Heart left ventricle (tissue), 13 donors: ENCODE results near the gene C11orf68.

Experiments used
- POLR2A ChIP-seq, 2 donors: fragments of 450-650 bp; IDR thresholded peaks; one replicate each; pipeline ENCODE4 v1.6.1; 2017; ENCODE audit warnings: antibody characterized with exemption in 2 of 2, mild to moderate bottlenecking in 2 of 2, moderate library complexity in 2 of 2
- TF ChIP-seq, protein P1 (sequence below), 12 donors: fragments of 200-600 bp; sonication (generic) in 4 of 12; IDR thresholded peaks; one replicate each; pipeline versions ENCODE4 v1.5.0 to v1.8.0; 2018 to 2022; ENCODE audit warnings: antibody characterized with exemption in 12 of 12, mild to moderate bottlenecking in 5 of 12
- donor health status: ischemic (EF 13 %, LVEDD 7.1; RV severe dilation, severe dysfunction).
- donor health status: DM: no; HTN: yes; CAD: no.
- donor health status: DM: no; HTN: no; CAD: no.
- donor health status: ischemic (EF 25% LVEDD 6.9; RV normal size, moderate dysfunction).
- donor health status: ischemic (EF 25% LVEDD 5.7; RV mildly dilated, moderate dysfunction).
- donor health status: ischemic (EF 35%, LVEDD 5.7; RV mildly dilated, moderate dysfunction).
- donor health status: nonischemic (EF 11% LVEDD 7.7; RV severe dilation, severe dysfunction).
- donor health status: DM: yes; HTN: yes; CAD: no.
- donor health status: PGD.
- donor health status: ischemic (EF 29% LVEDD 5.4; RV normal size, mild dysfunction).
- donor health status: nonischemic (EF 23%, LVEDD 6.1; RV moderate dilation, normal function).

DNA sequence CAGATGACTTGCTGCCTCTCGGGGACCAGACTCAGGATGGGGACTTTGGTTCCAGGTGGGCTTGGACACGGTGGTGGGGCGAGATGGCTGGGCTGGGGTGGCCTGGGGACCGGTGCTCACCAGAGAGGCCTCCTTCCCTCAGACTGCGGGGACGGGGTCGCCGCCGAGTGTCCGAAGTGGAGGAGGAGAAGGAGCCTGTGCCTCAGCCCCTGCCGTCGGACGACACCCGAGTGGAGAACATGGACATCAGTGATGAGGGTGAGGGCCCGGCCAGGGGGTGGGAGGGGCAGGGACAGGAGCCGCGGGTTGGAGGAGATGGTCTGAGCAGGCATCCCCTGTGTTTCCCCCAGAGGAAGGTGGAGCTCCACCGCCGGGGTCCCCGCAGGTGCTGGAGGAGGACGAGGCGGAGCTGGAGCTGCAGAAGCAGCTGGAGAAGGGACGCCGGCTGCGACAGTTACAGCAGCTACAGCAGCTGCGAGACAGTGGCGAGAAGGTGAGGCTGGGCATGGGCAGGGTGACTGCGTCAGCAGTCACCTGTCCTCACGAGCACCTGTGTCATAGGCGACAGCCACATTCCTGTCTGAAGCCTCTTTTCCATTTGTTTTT is 48.6 kb upstream of the C11orf68 start:
- TF ChIP-seq POLR2A (IDR thresholded peaks at IDR 0.05) = no peak
- TF ChIP-seq, protein P1, sequence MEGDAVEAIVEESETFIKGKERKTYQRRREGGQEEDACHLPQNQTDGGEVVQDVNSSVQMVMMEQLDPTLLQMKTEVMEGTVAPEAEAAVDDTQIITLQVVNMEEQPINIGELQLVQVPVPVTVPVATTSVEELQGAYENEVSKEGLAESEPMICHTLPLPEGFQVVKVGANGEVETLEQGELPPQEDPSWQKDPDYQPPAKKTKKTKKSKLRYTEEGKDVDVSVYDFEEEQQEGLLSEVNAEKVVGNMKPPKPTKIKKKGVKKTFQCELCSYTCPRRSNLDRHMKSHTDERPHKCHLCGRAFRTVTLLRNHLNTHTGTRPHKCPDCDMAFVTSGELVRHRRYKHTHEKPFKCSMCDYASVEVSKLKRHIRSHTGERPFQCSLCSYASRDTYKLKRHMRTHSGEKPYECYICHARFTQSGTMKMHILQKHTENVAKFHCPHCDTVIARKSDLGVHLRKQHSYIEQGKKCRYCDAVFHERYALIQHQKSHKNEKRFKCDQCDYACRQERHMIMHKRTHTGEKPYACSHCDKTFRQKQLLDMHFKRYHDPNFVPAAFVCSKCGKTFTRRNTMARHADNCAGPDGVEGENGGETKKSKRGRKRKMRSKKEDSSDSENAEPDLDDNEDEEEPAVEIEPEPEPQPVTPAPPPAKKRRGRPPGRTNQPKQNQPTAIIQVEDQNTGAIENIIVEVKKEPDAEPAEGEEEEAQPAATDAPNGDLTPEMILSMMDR (IDR thresholded peaks at IDR 0.05) = no peak
